ENCODE data around the gene SUN1.

SUN1 gene

DNA sequence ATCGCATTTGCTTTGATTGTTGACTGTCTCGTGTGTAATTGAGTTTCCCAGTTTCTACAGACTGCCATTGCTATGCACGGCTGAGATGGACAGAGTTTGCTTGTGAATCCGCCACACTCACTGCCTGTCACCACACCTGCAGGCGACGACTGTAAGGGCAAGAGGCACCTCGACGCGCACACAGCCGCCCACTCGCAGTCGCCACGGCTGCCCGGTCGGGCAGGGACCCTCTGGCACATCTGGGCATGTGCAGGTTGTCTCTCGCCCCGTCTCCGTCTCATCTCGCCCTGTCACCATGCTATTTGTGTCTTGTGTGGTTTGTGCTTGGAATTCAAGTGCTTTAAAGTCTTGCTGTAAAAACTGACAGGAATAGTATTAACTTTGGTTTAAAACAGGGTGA, 17.5 kb downstream of the SUN1 start:
- Histone ChIP-seq H3K9ac (ENCODE audit: low read depth, low read length) (no peak overlapping the region), H3K4me1 (ENCODE audit: insufficient read depth, low read length) (no peaks in the 10 kb centered on the region), H3K36me3 (ENCODE audit: insufficient read depth, low read length) (peaks cover 28% of the 10 kb centered on the region), H3K9me3 (ENCODE audit: control insufficient read depth, insufficient read depth, low read length) (no peaks in the 10 kb centered on the region)

DNA sequence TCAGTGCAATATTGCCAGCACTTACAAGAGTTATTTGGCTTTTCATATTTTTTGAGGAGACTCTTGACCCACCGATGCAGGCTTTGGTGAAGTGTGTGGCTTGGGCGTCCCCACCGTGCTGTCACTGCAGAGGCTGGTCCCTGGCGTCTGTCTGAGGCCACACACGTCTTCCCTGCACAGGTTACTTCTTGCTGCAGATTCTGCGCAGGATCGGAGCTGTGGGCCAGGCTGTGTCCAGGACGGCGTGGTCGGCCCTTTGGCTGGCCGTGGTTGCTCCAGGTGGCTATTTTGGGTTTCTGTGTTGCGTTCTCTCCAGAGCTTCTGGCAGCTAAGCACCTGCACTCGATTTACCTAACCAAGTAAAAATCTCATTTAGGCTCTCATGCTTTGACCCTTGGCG, 18.9 kb downstream of the SUN1 start:
- no peaks in the 10 kb centered on the region for H3K9me3 ChIP-seq (ENCODE audit: control insufficient read depth, insufficient read depth, low read length)
- H3K9ac ChIP-seq (ENCODE audit: low read depth, low read length), result no peak overlapping the region
- no peaks in the 10 kb centered on the region for H3K4me1 ChIP-seq (ENCODE audit: insufficient read depth, low read length)
- H3K36me3 ChIP-seq (ENCODE audit: insufficient read depth, low read length), result peaks cover 23% of the 10 kb centered on the region

DNA sequence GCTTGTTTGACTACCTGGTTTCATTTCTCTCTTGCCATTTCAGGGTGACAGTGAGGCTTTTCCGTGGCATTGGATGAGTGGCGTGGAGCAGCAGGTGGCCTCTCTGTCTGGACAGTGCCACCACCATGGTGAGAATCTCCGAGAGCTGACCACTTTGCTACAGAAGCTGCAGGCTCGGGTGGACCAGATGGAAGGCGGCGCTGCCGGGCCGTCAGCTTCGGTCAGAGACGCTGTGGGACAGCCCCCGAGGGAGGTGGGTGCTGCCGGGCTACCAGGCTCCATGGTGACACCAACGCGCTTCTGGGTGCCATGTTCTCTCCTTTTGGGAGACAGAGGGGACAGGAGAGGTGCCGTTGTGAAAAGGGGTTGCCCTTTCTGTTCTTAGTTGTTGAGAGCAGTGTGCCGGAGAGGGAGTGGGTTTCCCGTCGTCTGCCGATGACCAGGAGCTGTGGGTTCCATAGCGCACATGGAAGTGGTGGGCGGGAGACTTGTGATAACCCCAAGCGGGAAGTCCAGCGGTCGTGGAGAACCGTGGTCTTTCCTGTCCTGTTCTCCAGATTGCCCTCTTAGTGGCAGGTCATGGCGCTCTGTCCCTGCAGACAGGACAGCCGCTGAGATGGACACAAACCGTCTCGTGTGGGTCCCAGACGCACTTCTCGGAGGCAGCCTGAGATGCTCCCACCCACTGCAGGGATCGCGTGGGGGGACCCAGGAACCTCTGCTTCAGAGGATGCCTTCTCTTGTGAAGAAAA, 21.3 kb downstream of the SUN1 start:
- Histone ChIP-seq H3K4me1 (ENCODE audit: insufficient read depth, low read length) (no peaks in the 10 kb centered on the region), H3K9ac (ENCODE audit: low read depth, low read length) (no peak overlapping the region), H3K9me3 (ENCODE audit: control insufficient read depth, insufficient read depth, low read length) (no peaks in the 10 kb centered on the region), H3K36me3 (ENCODE audit: insufficient read depth, low read length) (peaks cover 35% of the 10 kb centered on the region)

DNA sequence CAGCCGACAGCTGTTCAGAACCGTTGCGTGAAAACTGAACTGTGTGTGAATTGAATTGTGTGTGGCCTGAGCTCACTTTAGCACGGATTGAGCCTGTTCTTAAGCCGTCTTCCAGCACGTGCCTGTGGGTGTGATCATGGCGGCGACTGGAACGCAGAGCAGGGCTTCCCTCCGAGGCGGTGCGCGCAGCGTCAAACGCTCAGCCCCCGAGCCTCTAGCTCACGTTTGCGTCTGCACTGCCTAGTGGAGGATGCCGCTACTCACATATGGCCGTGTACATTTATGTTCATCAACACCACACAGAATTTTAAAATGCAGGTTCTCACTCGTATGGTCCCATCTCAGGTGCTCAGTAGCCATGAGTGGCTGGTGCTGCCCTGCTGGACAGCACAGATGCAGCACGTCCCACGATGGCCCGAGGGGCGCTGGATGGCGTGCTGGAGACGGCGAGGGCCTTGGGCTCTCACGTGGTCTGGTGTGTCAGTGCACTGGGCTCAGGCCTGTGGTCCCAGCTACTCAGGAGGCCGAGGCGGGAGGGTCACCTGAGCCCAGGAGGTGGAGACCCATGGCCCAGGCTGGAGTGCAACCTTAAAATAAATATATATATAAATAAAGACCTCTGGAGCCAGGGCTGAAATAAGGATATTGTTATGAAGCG, 22.0 kb downstream of the SUN1 start:
- Histone ChIP-seq H3K9ac (ENCODE audit: low read depth, low read length) (no peak overlapping the region), H3K36me3 (ENCODE audit: insufficient read depth, low read length) (peaks cover 35% of the 10 kb centered on the region), H3K4me1 (ENCODE audit: insufficient read depth, low read length) (no peaks in the 10 kb centered on the region), H3K9me3 (ENCODE audit: control insufficient read depth, insufficient read depth, low read length) (no peaks in the 10 kb centered on the region)

DNA sequence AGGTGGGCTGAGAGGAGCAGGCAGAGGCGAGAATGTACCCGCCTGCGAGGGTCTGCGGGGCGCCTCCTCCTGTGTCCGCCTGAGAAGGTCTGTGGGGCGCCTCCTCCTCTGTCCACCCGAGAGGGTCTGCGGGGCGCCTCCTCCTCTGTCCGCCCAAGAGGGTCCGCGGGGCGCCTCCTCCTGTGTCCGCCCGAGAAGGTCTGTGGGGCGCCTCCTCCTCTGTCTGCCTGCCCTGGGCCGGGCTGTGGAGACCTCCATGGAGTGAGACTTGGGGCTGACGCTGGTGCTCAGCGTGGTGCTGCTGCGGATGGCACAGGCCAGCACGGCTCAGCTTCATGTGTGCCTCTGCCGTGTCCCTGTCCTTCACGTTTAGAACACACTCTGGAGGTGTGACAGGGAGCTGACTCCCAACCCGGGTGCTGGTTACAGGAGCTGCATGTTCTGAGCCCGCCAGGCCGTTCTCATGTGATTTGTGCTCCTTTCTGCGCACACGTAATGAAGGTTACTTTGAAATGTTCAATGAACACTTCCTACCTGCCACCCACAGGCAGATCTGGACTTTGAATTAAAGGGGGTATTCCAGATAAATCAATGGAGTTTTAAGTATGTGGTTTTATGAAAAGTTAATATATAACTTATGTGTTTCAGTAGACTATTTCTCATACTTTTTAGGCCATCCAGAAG, 23.6 kb downstream of the SUN1 start:
- no peak overlapping the region for H3K9ac ChIP-seq (ENCODE audit: low read depth, low read length)
- H3K4me1 ChIP-seq (ENCODE audit: insufficient read depth, low read length), result no peaks in the 10 kb centered on the region
- H3K9me3 ChIP-seq (ENCODE audit: control insufficient read depth, insufficient read depth, low read length), result no peaks in the 10 kb centered on the region
- peaks cover 35% of the 10 kb centered on the region for H3K36me3 ChIP-seq (ENCODE audit: insufficient read depth, low read length)

DNA sequence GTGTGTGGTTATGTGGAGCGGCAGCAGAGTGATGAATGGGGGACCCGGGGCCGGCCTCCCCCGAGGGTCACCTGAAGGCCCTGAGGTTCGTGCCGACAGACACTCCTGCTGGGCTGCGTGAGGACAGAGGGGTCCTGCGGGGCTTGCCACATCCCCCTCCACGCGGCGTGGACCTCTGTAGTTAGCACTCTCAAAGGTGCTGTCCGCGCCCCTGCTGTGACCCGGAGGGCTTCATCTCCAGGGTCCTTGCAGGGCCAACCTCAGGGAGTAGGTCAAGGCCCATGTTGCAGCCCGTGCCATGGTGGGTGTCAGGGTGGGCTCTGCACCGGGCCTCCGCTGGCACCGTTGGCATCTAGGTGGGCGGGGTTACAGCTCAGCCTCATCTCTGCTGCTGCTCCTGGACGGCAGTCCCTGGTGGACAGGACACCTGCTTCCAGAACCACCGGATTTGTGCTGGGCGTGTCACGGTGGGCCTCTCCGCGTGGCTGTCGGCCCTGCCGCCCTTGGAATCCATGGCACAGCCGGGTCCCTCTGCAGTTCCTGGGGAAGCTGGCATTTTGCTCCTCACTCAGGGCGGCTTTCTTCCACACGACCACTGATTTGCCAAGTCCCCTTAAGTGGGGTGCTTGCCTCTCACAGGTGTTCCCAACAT, 24.3 kb downstream of the SUN1 start:
- no peak overlapping the region for H3K9ac ChIP-seq (ENCODE audit: low read depth, low read length)
- H3K4me1 ChIP-seq (ENCODE audit: insufficient read depth, low read length), result no peaks in the 10 kb centered on the region
- no peaks in the 10 kb centered on the region for H3K9me3 ChIP-seq (ENCODE audit: control insufficient read depth, insufficient read depth, low read length)
- H3K36me3 ChIP-seq (ENCODE audit: insufficient read depth, low read length), result peaks cover 40% of the 10 kb centered on the region

DNA sequence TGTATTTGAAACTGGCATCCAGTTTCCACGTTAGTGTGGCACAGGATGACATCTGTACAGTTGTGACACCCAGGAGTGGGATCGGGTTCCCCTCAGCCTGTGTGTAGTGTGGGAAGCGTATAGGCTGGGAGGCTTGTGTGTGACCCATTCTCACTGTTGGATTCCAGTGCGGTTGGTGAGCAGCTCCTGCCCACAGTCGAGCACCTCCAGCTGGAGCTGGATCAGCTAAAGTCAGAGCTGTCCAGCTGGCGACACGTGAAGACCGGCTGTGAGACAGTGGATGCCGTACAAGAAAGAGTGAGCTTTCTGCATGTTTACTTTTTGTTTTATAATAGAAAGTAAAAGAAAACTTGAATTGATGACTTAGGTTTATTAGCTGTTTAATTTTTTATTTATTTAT, 25.4 kb downstream of the SUN1 start:
- H3K9ac ChIP-seq (ENCODE audit: low read depth, low read length), result no peak overlapping the region
- H3K9me3 ChIP-seq (ENCODE audit: control insufficient read depth, insufficient read depth, low read length), result no peaks in the 10 kb centered on the region
- H3K4me1 ChIP-seq (ENCODE audit: insufficient read depth, low read length), result no peaks in the 10 kb centered on the region
- peaks cover 36% of the 10 kb centered on the region for H3K36me3 ChIP-seq (ENCODE audit: insufficient read depth, low read length)

DNA sequence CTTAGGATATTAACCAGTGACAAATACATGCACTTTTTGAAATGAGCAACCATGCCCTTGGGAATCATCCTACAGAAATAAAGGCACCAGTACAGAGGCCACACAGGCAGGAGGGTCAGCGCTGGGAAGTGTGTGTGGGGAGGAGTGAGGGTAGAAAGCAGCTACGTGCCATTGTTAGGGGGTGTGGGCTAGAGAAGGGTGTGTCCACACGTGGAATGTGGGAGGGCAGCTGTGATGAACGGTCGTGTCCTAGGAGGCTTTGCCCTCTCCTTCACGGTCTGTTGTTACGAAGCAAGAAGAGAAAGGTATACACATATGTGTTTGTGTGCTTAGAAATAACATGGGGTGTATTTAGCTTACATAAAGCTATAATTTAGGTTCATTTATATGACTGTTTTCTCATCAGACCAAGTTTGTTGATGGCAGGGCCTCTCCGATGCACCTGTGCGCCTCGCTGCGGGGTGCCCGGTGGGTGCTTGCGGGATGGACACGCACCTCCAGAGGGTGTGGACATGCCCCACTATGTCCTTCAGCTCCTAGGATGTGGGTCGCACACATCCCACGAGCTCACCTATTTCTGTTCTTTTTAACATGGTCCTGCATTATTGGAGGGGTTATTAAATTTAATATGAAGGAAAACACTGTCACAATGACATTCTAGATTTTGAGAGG, 27.2 kb downstream of the SUN1 start:
- peaks cover 38% of the 10 kb centered on the region for H3K36me3 ChIP-seq (ENCODE audit: insufficient read depth, low read length)
- H3K9me3 ChIP-seq (ENCODE audit: control insufficient read depth, insufficient read depth, low read length), result no peaks in the 10 kb centered on the region
- no peaks in the 10 kb centered on the region for H3K4me1 ChIP-seq (ENCODE audit: insufficient read depth, low read length)
- H3K9ac ChIP-seq (ENCODE audit: low read depth, low read length), result no peak overlapping the region

DNA sequence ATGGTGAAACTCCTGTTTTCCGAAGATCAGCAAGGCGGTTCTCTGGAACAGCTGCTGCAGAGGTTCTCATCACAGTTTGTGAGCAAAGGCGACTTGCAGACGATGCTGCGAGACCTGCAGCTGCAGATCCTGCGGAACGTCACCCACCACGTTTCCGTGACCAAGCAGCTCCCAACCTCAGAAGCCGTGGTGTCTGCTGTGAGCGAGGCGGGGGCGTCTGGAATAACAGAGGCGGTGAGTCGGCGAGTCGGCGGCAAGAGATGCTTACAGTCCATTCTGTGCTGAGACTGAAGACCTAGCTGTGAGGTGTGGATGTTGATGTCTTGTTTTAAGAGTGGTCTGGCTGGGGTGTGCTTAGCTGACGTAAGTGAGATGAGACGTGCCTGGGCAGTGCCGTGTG, 27.9 kb downstream of the SUN1 start:
- no peaks in the 10 kb centered on the region for H3K9me3 ChIP-seq (ENCODE audit: control insufficient read depth, insufficient read depth, low read length)
- H3K9ac ChIP-seq (ENCODE audit: low read depth, low read length), result no peak overlapping the region
- H3K4me1 ChIP-seq (ENCODE audit: insufficient read depth, low read length), result no peaks in the 10 kb centered on the region
- peaks cover 35% of the 10 kb centered on the region for H3K36me3 ChIP-seq (ENCODE audit: insufficient read depth, low read length)

DNA sequence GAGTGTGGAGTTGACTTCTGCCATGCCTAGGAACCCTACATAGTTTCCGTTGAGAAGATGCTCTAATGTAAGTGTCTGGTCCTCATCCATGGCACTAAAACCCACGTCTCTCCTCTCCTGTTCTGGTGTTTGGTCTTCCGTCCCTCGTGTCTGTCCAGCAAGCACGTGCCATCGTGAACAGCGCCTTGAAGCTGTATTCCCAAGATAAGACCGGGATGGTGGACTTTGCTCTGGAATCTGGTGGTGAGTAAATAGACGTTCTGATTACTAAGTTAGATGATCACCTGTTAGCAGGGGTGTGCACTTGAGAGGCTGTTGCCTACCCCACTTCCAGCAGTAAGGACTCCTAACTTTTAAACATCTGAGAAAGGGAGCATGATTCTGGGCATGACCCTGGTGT, 28.9 kb downstream of the SUN1 start:
- Histone ChIP-seq H3K9ac (ENCODE audit: low read depth, low read length) (no peak overlapping the region), H3K36me3 (ENCODE audit: insufficient read depth, low read length) (peaks cover 33% of the 10 kb centered on the region), H3K4me1 (ENCODE audit: insufficient read depth, low read length) (no peaks in the 10 kb centered on the region), H3K9me3 (ENCODE audit: control insufficient read depth, insufficient read depth, low read length) (no peaks in the 10 kb centered on the region)

DNA sequence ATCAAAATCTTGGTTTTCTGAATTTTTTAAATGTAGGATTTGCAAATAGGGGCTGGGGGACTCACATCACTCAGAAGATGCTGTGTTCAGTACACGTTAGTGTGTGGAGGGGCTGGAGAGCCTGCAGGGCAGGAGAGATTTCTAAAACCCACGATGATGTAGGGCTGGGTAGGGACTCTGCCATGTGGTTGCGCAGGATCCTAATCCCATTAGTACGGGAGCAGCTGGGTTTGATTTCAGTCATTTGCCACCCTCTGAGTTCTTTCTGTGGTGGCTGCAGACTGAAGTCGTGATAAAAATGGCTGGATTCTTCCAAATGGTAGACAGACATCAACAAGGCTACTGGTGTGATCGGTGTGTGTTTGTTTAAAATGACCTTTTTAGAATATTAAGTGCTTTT, 29.9 kb downstream of the SUN1 start:
- H3K9ac ChIP-seq (ENCODE audit: low read depth, low read length), result no peak overlapping the region
- H3K36me3 ChIP-seq (ENCODE audit: insufficient read depth, low read length), result peaks cover 29% of the 10 kb centered on the region
- H3K9me3 ChIP-seq (ENCODE audit: control insufficient read depth, insufficient read depth, low read length), result no peaks in the 10 kb centered on the region
- H3K4me1 ChIP-seq (ENCODE audit: insufficient read depth, low read length), result no peaks in the 10 kb centered on the region

DNA sequence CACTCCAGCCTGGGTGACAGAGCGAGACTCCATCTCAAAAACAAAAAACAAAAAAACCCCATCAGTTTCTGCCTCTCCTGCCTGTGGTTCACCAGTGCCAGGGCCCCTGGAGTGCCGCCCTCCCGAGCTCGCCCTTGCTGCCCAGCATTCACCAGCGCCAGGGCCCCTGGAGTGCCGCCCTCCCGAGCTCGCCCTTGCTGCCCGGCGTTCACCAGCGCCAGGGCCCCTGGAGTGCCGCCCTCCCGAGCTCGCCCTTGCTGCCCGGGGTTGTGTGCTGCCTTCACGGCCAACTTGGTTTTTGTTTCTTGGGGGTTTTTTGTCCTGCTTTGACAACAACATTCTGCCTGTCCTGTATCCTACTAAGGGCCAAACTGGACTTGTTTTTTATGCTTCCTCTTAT, 30.8 kb downstream of the SUN1 start:
- Histone ChIP-seq H3K9ac (ENCODE audit: low read depth, low read length) (no peak overlapping the region), H3K36me3 (ENCODE audit: insufficient read depth, low read length) (peaks cover 32% of the 10 kb centered on the region), H3K9me3 (ENCODE audit: control insufficient read depth, insufficient read depth, low read length) (no peaks in the 10 kb centered on the region), H3K4me1 (ENCODE audit: insufficient read depth, low read length) (no peaks in the 10 kb centered on the region)

DNA sequence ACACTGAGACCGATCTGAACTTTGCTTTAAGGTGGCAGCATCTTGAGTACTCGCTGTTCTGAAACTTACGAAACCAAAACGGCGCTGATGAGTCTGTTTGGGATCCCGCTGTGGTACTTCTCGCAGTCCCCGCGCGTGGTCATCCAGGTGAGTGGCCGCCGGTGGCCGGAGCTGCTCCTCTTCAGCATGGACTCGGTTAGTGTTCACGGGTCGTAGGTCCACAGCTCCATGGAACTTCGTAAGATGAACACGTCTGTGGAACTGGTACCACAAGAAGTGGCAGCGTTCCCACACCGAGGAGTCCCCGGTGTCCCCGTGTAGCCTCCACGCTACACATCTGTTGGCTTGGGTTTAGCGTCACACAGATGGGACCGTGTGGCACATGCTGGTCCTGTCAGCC, 33.6 kb downstream of the SUN1 start:
- Histone ChIP-seq H3K36me3 (ENCODE audit: insufficient read depth, low read length) (peaks cover 30% of the 10 kb centered on the region), H3K9ac (ENCODE audit: low read depth, low read length) (no peak overlapping the region), H3K9me3 (ENCODE audit: control insufficient read depth, insufficient read depth, low read length) (no peaks in the 10 kb centered on the region), H3K4me1 (ENCODE audit: insufficient read depth, low read length) (no peaks in the 10 kb centered on the region)

DNA sequence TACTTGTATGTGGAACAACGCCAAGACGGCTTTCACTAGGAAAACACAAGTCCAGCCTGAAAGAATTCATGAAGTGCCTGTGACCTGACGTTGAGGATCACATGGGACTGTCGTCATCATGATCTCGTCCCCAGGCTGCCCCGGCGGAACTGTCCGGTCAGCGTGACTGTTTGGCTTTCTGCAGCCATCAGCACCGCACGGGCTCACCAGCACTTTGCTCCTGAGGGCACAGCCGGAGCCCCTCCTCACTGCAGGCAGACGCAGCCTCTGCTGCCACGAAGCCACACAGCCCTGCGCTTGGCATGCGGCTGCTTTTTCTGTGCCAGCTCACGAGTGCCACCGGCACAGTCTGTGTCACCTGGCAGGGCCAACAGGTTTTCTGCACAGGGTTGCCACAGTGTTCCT, 34.7 kb downstream of the SUN1 start:
- Histone ChIP-seq H3K4me1 (ENCODE audit: insufficient read depth, low read length) (no peaks in the 10 kb centered on the region), H3K36me3 (ENCODE audit: insufficient read depth, low read length) (peaks cover 26% of the 10 kb centered on the region), H3K9me3 (ENCODE audit: control insufficient read depth, insufficient read depth, low read length) (no peaks in the 10 kb centered on the region), H3K9ac (ENCODE audit: low read depth, low read length) (no peak overlapping the region)

Data from ES-I3 (cell line).